RWPE1 (cell line): ENCODE results near the gene PAQR9.

Experiments
- CTCF ChIA-PET: fragments of 350-600 bp; sonication (Branson Sonifier 250); formaldehyde crosslinking; extraction: SDS; loops from one replicate; lab custom pipeline; 2021; lab: Yijun Ruan, JAX
- POLR2A ChIA-PET: fragments of 400-600 bp; formaldehyde crosslinking; extraction: SDS; loops from one replicate; lab custom pipeline; 2020; ENCODE audit warnings: antibody characterized with exemption; ENCODE audit not compliant: low non-redundant PET; lab: Yijun Ruan, JAX
- DNase-seq: peaks from one replicate; pipeline ENCODE4 v3.0.0; 2012; ENCODE audit warnings: low spot score
- H3K27ac ChIP-seq: fragments of 450-650 bp; 2 replicates; pipeline ENCODE4 v1.5.1; 2017
- TF ChIP-seq, protein P1 (sequence below): fragments of 450-650 bp; conservative IDR thresholded peaks from 2 replicates; pipeline ENCODE4 v1.5.1; 2017; ENCODE audit warnings: low read depth, mild to moderate bottlenecking

The PAQR9 gene

GRCh38 chr3:142923694-142924093, 39.8 kb downstream of the PAQR9 start:
- CTCF ChIA-PET: no interaction called here
- no peak overlapping the region for H3K27ac ChIP-seq
- no peak for DNase-seq
- POLR2A ChIA-PET: no interaction called here
- TF ChIP-seq, protein P1, sequence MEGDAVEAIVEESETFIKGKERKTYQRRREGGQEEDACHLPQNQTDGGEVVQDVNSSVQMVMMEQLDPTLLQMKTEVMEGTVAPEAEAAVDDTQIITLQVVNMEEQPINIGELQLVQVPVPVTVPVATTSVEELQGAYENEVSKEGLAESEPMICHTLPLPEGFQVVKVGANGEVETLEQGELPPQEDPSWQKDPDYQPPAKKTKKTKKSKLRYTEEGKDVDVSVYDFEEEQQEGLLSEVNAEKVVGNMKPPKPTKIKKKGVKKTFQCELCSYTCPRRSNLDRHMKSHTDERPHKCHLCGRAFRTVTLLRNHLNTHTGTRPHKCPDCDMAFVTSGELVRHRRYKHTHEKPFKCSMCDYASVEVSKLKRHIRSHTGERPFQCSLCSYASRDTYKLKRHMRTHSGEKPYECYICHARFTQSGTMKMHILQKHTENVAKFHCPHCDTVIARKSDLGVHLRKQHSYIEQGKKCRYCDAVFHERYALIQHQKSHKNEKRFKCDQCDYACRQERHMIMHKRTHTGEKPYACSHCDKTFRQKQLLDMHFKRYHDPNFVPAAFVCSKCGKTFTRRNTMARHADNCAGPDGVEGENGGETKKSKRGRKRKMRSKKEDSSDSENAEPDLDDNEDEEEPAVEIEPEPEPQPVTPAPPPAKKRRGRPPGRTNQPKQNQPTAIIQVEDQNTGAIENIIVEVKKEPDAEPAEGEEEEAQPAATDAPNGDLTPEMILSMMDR: no peak

- no peak overlapping the region for H3K27ac ChIP-seq
- TF ChIP-seq, protein P1: no peak
- no peak for DNase-seq
- POLR2A ChIA-PET: no interaction called here
- CTCF ChIA-PET: no interaction called here
These were observed 46.9 kb downstream of the PAQR9 start for GRCh38 chr3:142916605-142917004.

GRCh38 chr3:142915636-142916035, 47.8 kb downstream of the PAQR9 start:
- CTCF ChIA-PET: no interaction called here

DNA sequence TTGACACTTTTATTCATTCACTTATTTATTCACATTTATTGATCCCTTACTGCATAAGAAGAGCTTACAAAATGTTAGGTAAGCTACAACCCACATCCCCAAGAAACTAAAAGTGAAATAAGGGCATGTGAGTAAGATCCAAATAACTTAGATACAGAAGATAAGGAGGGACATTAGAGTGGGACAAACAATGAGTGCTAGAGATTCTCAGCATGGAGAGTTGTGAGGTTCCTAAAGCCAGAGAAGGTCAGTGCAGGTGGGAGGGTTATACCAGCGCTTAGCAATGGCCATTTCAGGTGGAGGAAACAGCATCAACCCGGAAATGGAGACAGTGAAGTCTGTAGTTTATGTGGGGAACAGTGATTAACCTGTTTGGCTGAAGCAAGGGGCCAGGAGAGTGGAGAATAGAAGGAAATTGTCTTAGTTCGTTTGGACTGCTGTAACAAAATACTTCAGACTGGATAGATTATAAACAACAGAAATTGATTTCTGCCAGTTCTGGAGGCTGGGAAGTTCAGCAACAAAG, 49.1 kb downstream of the PAQR9 start:
- no peak overlapping the region for H3K27ac ChIP-seq
- POLR2A ChIA-PET: no interaction called here
- CTCF ChIA-PET: no interaction called here
- DNase-seq: no peak
- TF ChIP-seq, protein P1: no peak

More at GRCh38 chr3:142915636-142916035, 47.8 kb downstream of the PAQR9 start:
- DNase-seq: no peak
- POLR2A ChIA-PET: no interaction called here
- no peak overlapping the region for H3K27ac ChIP-seq
- TF ChIP-seq, protein P1: no peak

DNA sequence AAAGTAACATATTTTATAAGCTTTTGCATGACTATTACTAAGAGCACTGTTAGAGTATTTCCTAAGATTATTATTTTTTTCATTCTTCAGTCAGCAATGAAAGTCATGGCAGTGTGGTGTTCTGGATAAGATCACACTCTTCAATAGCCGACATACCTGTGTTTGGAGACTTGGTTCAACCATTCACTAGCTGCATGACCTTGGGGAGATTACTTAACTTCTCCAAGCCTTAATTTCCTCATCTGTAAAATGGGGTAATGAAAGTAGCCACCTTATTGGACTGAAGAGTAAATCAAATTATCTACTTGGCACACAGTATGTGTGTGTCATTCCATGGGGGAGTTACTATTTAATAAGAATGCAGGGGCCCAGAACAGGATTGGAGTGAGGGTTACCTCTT, 50.0 kb downstream of the PAQR9 start:
- DNase-seq: no peak
- TF ChIP-seq, protein P1: no peak
- no peak overlapping the region for H3K27ac ChIP-seq
- ChIA-PET CTCF (interaction anchor here (0.6 kb wide), 1 partner anchor 27 kb away, joined by 3 read pairs; no protein-coding TSS in a partner anchor), POLR2A (no interaction called here)

DNA sequence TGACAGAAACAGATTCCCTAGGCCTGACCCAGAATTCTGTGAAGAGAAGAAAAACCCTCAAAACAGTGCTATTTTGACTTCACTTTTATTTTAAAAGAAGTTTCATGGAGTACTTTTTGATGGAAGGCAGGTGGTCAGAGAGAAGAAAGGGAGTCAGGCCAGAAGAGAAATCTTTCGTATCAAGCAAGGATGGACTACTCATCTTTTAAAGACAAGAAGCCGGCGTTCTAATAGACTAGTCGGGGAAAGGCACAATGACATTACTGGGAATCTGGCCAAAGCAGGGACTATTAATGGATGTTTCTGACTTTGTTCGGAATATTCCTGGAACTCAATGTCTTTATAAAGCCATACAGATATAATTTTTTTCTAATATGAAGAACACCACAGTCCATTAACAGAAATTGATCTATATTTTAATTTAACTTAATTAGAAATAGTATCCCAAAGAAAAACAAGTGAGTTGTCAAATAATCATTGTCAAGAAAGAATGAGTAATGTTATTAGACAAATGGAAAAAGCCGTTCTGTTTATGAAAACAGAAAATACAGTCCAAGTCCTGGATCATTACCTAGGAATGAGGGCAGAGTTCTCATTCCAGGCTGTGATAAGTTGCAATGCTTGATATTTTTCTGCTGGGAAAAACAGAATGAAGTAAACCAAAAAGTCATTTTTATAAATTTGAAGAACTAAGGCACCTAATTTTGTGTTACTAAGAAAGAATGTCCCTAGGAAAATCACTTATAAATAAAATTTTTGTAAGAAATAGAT, 50.9 kb downstream of the PAQR9 start:
- no peak for DNase-seq

More for the DNA sequence above, 50.9 kb downstream of the PAQR9 start:
- ChIA-PET CTCF (no interaction called here), POLR2A (no interaction called here)
- no peak overlapping the region for H3K27ac ChIP-seq
- TF ChIP-seq, protein P1: no peak
